Esophagus muscularis mucosa (tissue), 4 donors: ENCODE data around the gene FKBP8. TPM values are rescaled to one million over a fixed set of nuclear protein-coding genes. Genes with fewer than 3 reads are reported as not detected.
A peak's percentile ranks its signal among the peaks of the same experiment; 100 is the strongest.
"Not testable (repeated sequence)": the region's sequence is repeated elsewhere in the genome, so short reads cannot be mapped to it uniquely, and the experiment has no call there.

Source experiments
- DNase-seq: peaks from one replicate; pipeline ENCODE4 v3.0.0-alpha.2; 2017; ENCODE audit errors: extremely low spot score
- H3K27ac ChIP-seq, 4 donors: fragments of 200-600 bp; sonication (generic); replicated peaks in 1 of 4; 1 replicate in 3 of 4; 2 replicates in 1 of 4; pipeline ENCODE4 v1.5.1; 2016 to 2019; ENCODE audit warnings: mild to moderate bottlenecking in 1 of 4
- H3K27me3 ChIP-seq, 4 donors: fragments of 200-600 bp; sonication (generic); one replicate each; pipeline versions ENCODE4 v1.5.1 to v1.6.0; 2016 to 2019
- H3K36me3 ChIP-seq, 4 donors: fragments of 200-600 bp; sonication (generic); one replicate each; pipeline ENCODE4 v1.5.1; 2016 to 2019
- H3K4me1 ChIP-seq, 4 donors: fragments of 200-600 bp; sonication (generic); one replicate each; pipeline ENCODE4 v1.5.1; 2016 to 2019
- H3K4me3 ChIP-seq, 4 donors: fragments of 200-600 bp; sonication (generic); 1 replicate in 2 of 4; 2 replicates in 2 of 4; pipeline ENCODE4 v1.5.1; 2016 to 2019; ENCODE audit warnings: mild to moderate bottlenecking in 4 of 4, moderate library complexity in 1 of 4
- H3K9me3 ChIP-seq, 4 donors: fragments of 200-600 bp; sonication (generic); 1 replicate in 3 of 4; 2 replicates in 1 of 4; pipeline ENCODE4 v1.5.1; 2016 to 2019
- EP300 ChIP-seq: sonication (generic); formaldehyde crosslinking; IDR thresholded peaks from one replicate; pipeline ENCODE4 v1.6.1; 2017; ENCODE audit warnings: antibody characterized with exemption
- POLR2A ChIP-seq: fragments of 450-650 bp; IDR thresholded peaks from one replicate; pipeline ENCODE4 v1.6.1; 2017; ENCODE audit warnings: antibody characterized with exemption, moderate library complexity, mild to moderate bottlenecking, low read depth
- POLR2AphosphoS5 ChIP-seq, 2 donors: sonication (generic); formaldehyde crosslinking; IDR thresholded peaks; one replicate each; pipeline ENCODE4 v1.6.1; 2017; ENCODE audit warnings: antibody characterized with exemption in 2 of 2
- WGBS: methylation state at CpG from one replicate; pipeline ENCODE4 v1.1.5; 2018; 5-methylcytosine and 5-hydroxymethylcytosine counted together
- intact Hi-C: fragments of 100-400 bp; cut with DNase I; formaldehyde crosslinking; loops from one replicate; pipeline ENCODE4 v1.15.1; 2023
- total RNA-seq, 4 donors: library from RNA; depleted of rRNA; stranded (reverse); fragments of >200 nt; gene quantifications; one replicate each; pipeline versions ENCODE4 v1.1.0 to v1.2.1, GENCODE V29; 2016
- TF ChIP-seq, protein P1 (sequence below), 3 experiments: fragments of 200-600 bp in 2 of 3; fragments of 450-650 bp in 1 of 3; sonication (generic) in 2 of 3; IDR thresholded peaks; one replicate each; pipeline ENCODE4 v1.5.1; 2017 to 2019; ENCODE audit warnings: antibody characterized with exemption in 3 of 3, mild to moderate bottlenecking in 2 of 3, moderate library complexity in 1 of 3

The FKBP8 gene
- total RNA-seq: 100 to 1,000 TPM; 420 to 568 (median 430) TPM

GRCh38 chr19:18542941-18543813, at the start of gene FKBP8:
Gene FKBP8, minus strand, starts transcription at chr19:18543573. Its CDS starts 1,603 bp downstream, at chr19:18541970.
- Histone ChIP-seq H3K27ac (peak within 1 kb of the TSS; percentile 93 to 96 (median 94)), H3K4me1 (peaks cover 13 to 25% (median 24%) of the 10 kb centered on the region in 4 donors), H3K9me3 (no peaks in the 10 kb centered on the region), H3K36me3 (peaks cover 17 to 33% (median 32%) of the 10 kb centered on the region in 4 donors), H3K27me3 (no peaks in the 10 kb centered on the region), H3K4me3 (peak within 1 kb of the TSS; percentile 78 to 95 (median 86))
- intact Hi-C loops: no loop called here
- under 1% methylated on average over 22 of the region's 86 CpGs for WGBS
- TF ChIP-seq POLR2AphosphoS5 (IDR thresholded peaks at IDR 0.05) (peak; percentile 46 to 74), POLR2A (no peak), EP300 (no peak)
- TF ChIP-seq, protein P1, sequence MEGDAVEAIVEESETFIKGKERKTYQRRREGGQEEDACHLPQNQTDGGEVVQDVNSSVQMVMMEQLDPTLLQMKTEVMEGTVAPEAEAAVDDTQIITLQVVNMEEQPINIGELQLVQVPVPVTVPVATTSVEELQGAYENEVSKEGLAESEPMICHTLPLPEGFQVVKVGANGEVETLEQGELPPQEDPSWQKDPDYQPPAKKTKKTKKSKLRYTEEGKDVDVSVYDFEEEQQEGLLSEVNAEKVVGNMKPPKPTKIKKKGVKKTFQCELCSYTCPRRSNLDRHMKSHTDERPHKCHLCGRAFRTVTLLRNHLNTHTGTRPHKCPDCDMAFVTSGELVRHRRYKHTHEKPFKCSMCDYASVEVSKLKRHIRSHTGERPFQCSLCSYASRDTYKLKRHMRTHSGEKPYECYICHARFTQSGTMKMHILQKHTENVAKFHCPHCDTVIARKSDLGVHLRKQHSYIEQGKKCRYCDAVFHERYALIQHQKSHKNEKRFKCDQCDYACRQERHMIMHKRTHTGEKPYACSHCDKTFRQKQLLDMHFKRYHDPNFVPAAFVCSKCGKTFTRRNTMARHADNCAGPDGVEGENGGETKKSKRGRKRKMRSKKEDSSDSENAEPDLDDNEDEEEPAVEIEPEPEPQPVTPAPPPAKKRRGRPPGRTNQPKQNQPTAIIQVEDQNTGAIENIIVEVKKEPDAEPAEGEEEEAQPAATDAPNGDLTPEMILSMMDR (IDR thresholded peaks at IDR 0.05): no peak
- DNase-seq: peak; percentile 97

DNA sequence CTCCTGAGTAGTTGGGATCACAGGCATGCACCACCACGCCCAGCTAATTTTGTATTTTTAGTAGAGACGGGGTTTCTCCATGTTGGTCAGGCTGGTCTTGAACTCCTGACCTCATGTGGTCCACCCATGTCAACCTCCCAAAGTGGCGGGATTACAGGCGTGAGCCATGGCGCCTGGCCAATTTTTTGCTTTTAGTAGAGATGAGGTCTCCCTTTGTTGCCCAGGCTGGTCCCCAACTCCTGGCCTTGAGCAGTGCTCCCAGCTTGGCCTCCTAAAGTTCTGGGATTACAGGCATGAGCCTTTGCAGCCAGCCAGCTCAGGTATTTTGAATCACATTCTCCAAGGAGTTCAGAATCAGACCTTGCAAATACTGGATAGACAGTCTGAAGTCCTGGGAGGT, 49.4 kb upstream of the FKBP8 start:
- DNase-seq, H3K9me3 ChIP-seq, H3K27ac ChIP-seq, H3K27me3 ChIP-seq, H3K4me3 ChIP-seq: not testable (repeated sequence)
- H3K36me3 ChIP-seq: peaks cover 0 to 20% (median 8%) of the 10 kb centered on the region in 4 donors
- H3K4me1 ChIP-seq: peaks cover 30 to 52% (median 45%) of the 10 kb centered on the region in 4 donors
- intact Hi-C loops: loop anchor here (5.0 kb wide), 2 partner anchors 85 to 255 kb away; no protein-coding TSS in a partner anchor
- 71% methylated on average over 5 of the region's 5 CpGs for WGBS

GRCh38 chr19:18591735-18592385, 48.5 kb upstream of the FKBP8 start:
- TF ChIP-seq POLR2AphosphoS5 (IDR thresholded peaks at IDR 0.05): no peak
- no peak for TF ChIP-seq POLR2A
- no peak for TF ChIP-seq EP300
- TF ChIP-seq, protein P1 (IDR thresholded peaks at IDR 0.05): no peak
- Histone ChIP-seq H3K27me3 (no peaks in the 10 kb centered on the region), H3K4me3 (no peak overlapping the region), H3K36me3 (peaks cover 0 to 20% (median 8%) of the 10 kb centered on the region in 4 donors), H3K9me3 (no peaks in the 10 kb centered on the region), H3K4me1 (peaks cover 30 to 54% (median 48%) of the 10 kb centered on the region in 4 donors), H3K27ac (no peak overlapping the region)
- intact Hi-C loops: loop anchor here (5.0 kb wide), 2 partner anchors 85 to 255 kb away; no protein-coding TSS in a partner anchor
- DNase-seq: no peak
- WGBS: 81% methylated on average over 22 of the region's 22 CpGs

DNA sequence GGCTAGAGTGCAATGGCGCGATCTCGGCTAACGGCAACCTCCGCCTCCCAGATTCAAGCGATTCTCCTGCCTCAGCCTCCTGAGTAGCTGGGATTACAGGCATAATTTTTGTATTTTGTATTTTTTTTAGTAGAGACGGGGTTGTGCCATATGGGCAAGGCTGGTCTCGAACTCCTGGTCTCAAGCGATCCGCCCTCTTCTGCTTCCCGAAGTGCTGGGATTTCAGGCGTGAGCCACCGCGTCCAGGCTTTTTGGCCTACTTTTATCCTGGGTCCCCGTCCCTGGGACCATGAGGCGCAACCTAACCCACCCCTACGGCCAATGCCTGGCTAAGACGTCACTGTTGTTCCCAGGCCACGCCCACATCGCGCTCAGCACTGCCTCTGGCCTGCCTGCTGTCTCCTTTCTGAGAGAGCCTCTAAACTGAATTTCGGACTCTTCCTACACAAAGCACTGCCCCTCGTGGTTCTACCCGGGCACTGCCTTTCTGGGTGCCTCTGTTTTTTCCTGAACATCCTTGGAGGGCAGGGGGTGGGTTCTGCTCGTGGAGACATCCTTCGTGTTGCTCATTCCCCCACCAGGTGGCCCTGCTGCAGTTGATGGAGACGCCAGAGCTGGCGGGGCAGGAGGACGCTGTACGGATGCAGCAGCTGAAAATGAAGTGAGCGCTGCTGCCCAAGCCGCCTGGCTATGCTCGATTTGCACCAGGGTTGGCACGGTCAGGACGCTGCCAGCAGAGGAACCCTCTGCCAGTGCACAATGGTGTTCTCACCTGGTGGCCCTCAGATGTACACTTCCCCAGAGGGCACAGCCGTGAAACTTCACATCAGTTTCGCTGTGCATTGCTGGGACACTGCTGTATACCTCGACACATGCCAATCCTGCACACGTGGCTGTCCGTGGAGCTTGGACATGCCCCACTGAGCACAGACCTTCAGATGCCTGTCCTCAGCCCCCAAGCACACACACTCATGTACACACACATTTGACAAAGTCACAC, 47.2 kb upstream of the FKBP8 start:
- peak overlapping the region in 1 of 4 donors; percentile 68 for H3K4me3 ChIP-seq
- WGBS: 64% methylated on average over 36 of the region's 40 CpGs
- DNase-seq: no peak
- H3K36me3 ChIP-seq: peaks cover 0 to 20% (median 8%) of the 10 kb centered on the region in 4 donors
- H3K4me1 ChIP-seq: peaks cover 30 to 54% (median 48%) of the 10 kb centered on the region in 4 donors
- TF ChIP-seq POLR2AphosphoS5 (IDR thresholded peaks at IDR 0.05): no peak
- TF ChIP-seq EP300: no peak
- TF ChIP-seq POLR2A: no peak
- TF ChIP-seq, protein P1 (IDR thresholded peaks at IDR 0.05): no peak
- intact Hi-C loops: loop anchor here (5.0 kb wide), 2 partner anchors 87 to 257 kb away; no protein-coding TSS in a partner anchor
- H3K27me3 ChIP-seq: no peaks in the 10 kb centered on the region
- H3K9me3 ChIP-seq: no peaks in the 10 kb centered on the region
- H3K27ac ChIP-seq: peak overlapping the region in 3 of 4 donors; percentile 22 to 89 (median 87)
